CD14-positive monocyte (primary cell): ENCODE measurements around the gene BLVRB. TPM values are rescaled to one million over a fixed set of nuclear protein-coding genes. Genes with fewer than 3 reads are reported as not detected.

Experiments used
- DNase-seq, 3 donors: peaks; one replicate each; pipeline ENCODE4 v3.0.0-alpha.2; 2011 to 2022
- H2AFZ ChIP-seq: 2 replicates; pipeline ENCODE4 v1.6.0; 2012; ENCODE audit warnings: mild to moderate bottlenecking, low read depth, low read length, inconsistent platforms; ENCODE audit not compliant: insufficient read depth, poor library complexity, severe bottlenecking
- H3K27ac ChIP-seq, 2 donors: 1 replicate in 1 of 2; 2 replicates in 1 of 2; pipeline ENCODE4 v1.5.1; 2012 to 2013; ENCODE audit warnings: low read length in 2 of 2, control low read depth in 1 of 2, inconsistent platforms in 1 of 2, low read depth in 1 of 2, mild to moderate bottlenecking in 1 of 2
- H3K27me3 ChIP-seq, 2 donors: one replicate each; pipeline versions ENCODE4 v1.6.0 to v1.6.1; 2011 to 2013; ENCODE audit warnings: low read length in 2 of 2; ENCODE audit not compliant: control insufficient read depth in 2 of 2, insufficient read depth in 2 of 2
- H3K36me3 ChIP-seq, 2 donors: replicated peaks in 1 of 2; 1 replicate in 1 of 2; 2 replicates in 1 of 2; pipeline versions ENCODE4 v1.5.1 to v1.6.1; 2012 to 2013; ENCODE audit warnings: low read length in 2 of 2, control low read depth in 1 of 2, inconsistent platforms in 1 of 2, mild to moderate bottlenecking in 1 of 2; ENCODE audit not compliant: insufficient read depth in 2 of 2, control insufficient read depth in 1 of 2
- H3K4me1 ChIP-seq, 2 donors: 1 replicate in 1 of 2; 2 replicates in 1 of 2; pipeline versions ENCODE4 v1.5.1 to v1.6.1; 2012 to 2013; ENCODE audit warnings: low read length in 2 of 2, control low read depth in 1 of 2, inconsistent platforms in 1 of 2, mild to moderate bottlenecking in 1 of 2, moderate library complexity in 1 of 2; ENCODE audit not compliant: insufficient read depth in 2 of 2, control insufficient read depth in 1 of 2
- H3K4me2 ChIP-seq: replicated peaks from 2 replicates; pipeline ENCODE3; 2012; ENCODE audit warnings: low read length, moderate library complexity, mild to moderate bottlenecking; ENCODE audit not compliant: poor library complexity, severe bottlenecking; ENCODE audit errors: extremely low read depth
- H3K4me3 ChIP-seq, 3 experiments: fragments of 200-600 bp in 1 of 3; sonication (generic) in 1 of 3; replicated peaks in 1 of 3; 1 replicate in 2 of 3; 2 replicates in 1 of 3; pipeline ENCODE4 v1.5.1; 2011 to 2013; ENCODE audit warnings: low read length in 3 of 3, mild to moderate bottlenecking in 3 of 3, control low read depth in 2 of 3, low read depth in 2 of 3, inconsistent platforms in 1 of 3, moderate library complexity in 1 of 3
- H3K79me2 ChIP-seq: 2 replicates; pipeline ENCODE4 v1.6.0; 2012; ENCODE audit warnings: mild to moderate bottlenecking, control low read depth, inconsistent platforms, low read length, moderate library complexity; ENCODE audit not compliant: insufficient read depth
- H3K9ac ChIP-seq: 2 replicates; pipeline ENCODE4 v1.6.0; 2017; ENCODE audit warnings: low read length, mild to moderate bottlenecking; ENCODE audit not compliant: insufficient read depth, poor library complexity, severe bottlenecking
- H3K9me3 ChIP-seq, 2 donors: replicated peaks in 1 of 2; 1 replicate in 1 of 2; 2 replicates in 1 of 2; pipeline versions ENCODE4 v1.5.1 to v1.6.1; 2012 to 2013; ENCODE audit warnings: low read length in 2 of 2, control low read depth in 1 of 2; ENCODE audit not compliant: control insufficient read depth in 1 of 2, insufficient read depth in 1 of 2
- H4K20me1 ChIP-seq: 2 replicates; pipeline ENCODE4 v1.6.0; 2012; ENCODE audit warnings: mild to moderate bottlenecking, low read length, control low read depth, moderate library complexity; ENCODE audit not compliant: insufficient read depth
- H3K27ac Mint-ChIP-seq, 7 donors: one replicate each; pipeline ENCODE4 v1.8.0; 2020; ENCODE audit warnings: mild to moderate bottlenecking in 7 of 7, mixed read lengths in 7 of 7, moderate library complexity in 6 of 7, inconsistent platforms in 2 of 7
- H3K27me3 Mint-ChIP-seq, 3 donors: one replicate each; pipeline ENCODE4 v1.8.0; 2021 to 2022; ENCODE audit warnings: low read depth in 3 of 3, mild to moderate bottlenecking in 3 of 3, mixed read lengths in 3 of 3, moderate library complexity in 3 of 3, inconsistent platforms in 1 of 3
- H3K36me3 Mint-ChIP-seq, 2 donors: one replicate each; pipeline ENCODE4 v1.8.0; 2020; ENCODE audit warnings: mixed read lengths in 2 of 2, inconsistent platforms in 1 of 2, mild to moderate bottlenecking in 1 of 2
- H3K4me1 Mint-ChIP-seq: one replicate; pipeline ENCODE4 v1.8.0; 2020; ENCODE audit warnings: mild to moderate bottlenecking, mixed read lengths
- H3K4me3 Mint-ChIP-seq, 2 donors: one replicate each; pipeline ENCODE4 v1.8.0; 2020; ENCODE audit warnings: mild to moderate bottlenecking in 2 of 2, mixed read lengths in 2 of 2, moderate library complexity in 1 of 2
- H3K9me3 Mint-ChIP-seq, 7 donors: one replicate each; pipeline ENCODE4 v1.8.0; 2020 to 2022; ENCODE audit warnings: mixed read lengths in 7 of 7, mild to moderate bottlenecking in 6 of 7, moderate library complexity in 6 of 7, inconsistent platforms in 2 of 7
- WGBS: methylation state at CpG from one replicate; pipeline ENCODE4 v1.1.5; 2013; ENCODE audit warnings: missing lambda C conversion rate; ENCODE audit not compliant: insufficient coverage; 5-methylcytosine and 5-hydroxymethylcytosine counted together
- intact Hi-C, 2 donors: fragments of 100-400 bp; cut with micrococcal nuclease; formaldehyde crosslinking; loops; one replicate each; pipeline versions ENCODE4 v1.15.0 to v1.15.1; 2023
- polyA plus RNA-seq, 3 donors: library from polyadenylated mRNA; depleted of rRNA in 1 of 3; unstranded in 2 of 3; stranded (reverse) in 1 of 3; fragments of 300-500 nt in 2 of 3; fragments of >200 nt in 1 of 3; fragmentation: Illumina TruSeq in 2 of 3; gene quantifications; 1 replicate in 2 of 3; 2 replicates in 1 of 3; pipeline ENCODE4 v1.2.3, GENCODE V29; 2012 to 2021
- TF ChIP-seq, protein P1 (sequence below): fragments of 200-600 bp; IDR thresholded peaks from one replicate; pipeline ENCODE4 v1.8.0; 2022; ENCODE audit warnings: antibody characterized with exemption, mild to moderate bottlenecking

The BLVRB gene
- polyA plus RNA-seq, 3 donors: 299 to 625 (median 601) TPM

DNA sequence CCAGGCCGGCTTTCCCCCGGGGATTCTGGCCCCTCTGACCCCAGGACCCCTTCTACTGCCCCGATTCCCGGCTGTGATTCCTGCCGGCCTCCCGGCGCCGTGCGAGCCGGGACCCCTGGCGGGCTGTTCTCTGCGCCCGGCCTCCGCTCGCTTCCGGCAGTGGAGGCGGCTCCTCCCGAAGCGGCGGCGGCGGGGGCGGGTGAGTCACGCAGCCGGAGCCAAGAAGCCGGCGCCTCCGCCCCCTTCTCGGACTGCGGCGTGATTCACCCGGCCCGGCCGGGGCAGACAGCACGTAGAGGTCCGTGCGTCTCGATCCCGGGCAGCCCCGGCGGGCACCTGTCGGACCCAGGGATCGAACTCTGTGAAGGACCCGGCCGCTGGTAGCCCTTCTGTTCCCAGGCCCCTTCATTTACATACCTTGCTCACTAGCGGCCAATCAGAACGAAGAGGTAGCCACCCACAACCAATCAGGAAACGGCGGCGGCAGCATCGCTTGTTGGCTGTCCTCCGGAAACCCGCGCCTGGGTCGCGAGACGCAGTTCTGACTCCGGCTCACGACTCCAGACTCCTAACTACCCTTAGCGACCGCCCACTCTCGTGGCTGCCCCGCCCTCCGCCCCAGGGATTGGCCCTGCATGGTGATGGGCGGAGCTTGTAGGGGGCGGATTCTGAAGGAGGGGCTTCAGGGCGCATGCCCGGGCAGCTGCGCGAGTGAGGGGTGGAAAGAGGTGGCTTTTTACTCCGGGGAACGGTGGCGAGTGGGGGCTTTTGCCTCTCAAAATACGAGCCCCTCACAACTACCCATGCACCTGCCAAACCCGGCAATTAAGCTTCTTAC lies 39.9 kb downstream of the BLVRB start, which contains the start of gene SERTAD1:
Gene SERTAD1 (minus strand): TSS at position 543 of the 838 bp plus-strand sequence. CDS start 2,446 bp downstream, outside the sequence.
- Histone ChIP-seq H3K9me3 (no peaks in the 10 kb centered on the region), H3K9ac (peak within 1 kb of the TSS; percentile 91), H3K27me3 (no peaks in the 10 kb centered on the region), H4K20me1 (peaks cover 22% of the 10 kb centered on the region), H3K4me2 (peak within 1 kb of the TSS; percentile 83), H3K4me3 (peak within 1 kb of the TSS; percentile 93 to 97 (median 94)), H3K27ac (peak within 1 kb of the TSS; percentile 97 to 99), H3K36me3 (peaks cover 12 to 13% of the 10 kb centered on the region in 2 donors), H2AFZ (peak within 1 kb of the TSS; percentile 84), H3K79me2 (peaks cover 37% of the 10 kb centered on the region), H3K4me1 (peaks cover 19 to 28% of the 10 kb centered on the region in 2 donors)
- TF ChIP-seq, protein P1, sequence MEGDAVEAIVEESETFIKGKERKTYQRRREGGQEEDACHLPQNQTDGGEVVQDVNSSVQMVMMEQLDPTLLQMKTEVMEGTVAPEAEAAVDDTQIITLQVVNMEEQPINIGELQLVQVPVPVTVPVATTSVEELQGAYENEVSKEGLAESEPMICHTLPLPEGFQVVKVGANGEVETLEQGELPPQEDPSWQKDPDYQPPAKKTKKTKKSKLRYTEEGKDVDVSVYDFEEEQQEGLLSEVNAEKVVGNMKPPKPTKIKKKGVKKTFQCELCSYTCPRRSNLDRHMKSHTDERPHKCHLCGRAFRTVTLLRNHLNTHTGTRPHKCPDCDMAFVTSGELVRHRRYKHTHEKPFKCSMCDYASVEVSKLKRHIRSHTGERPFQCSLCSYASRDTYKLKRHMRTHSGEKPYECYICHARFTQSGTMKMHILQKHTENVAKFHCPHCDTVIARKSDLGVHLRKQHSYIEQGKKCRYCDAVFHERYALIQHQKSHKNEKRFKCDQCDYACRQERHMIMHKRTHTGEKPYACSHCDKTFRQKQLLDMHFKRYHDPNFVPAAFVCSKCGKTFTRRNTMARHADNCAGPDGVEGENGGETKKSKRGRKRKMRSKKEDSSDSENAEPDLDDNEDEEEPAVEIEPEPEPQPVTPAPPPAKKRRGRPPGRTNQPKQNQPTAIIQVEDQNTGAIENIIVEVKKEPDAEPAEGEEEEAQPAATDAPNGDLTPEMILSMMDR: peak; percentile 77
- WGBS: 0% methylated on average over 63 of the region's 75 CpGs
- DNase-seq: peak; percentile 99
- Mint-ChIP-seq H3K36me3 (peaks cover 14 to 15% of the 10 kb centered on the region in 2 donors), H3K27me3 (peaks cover 0 to 3% (median 0%) of the 10 kb centered on the region in 3 donors), H3K4me1 (peaks cover 21% of the 10 kb centered on the region), H3K4me3 (peak within 1 kb of the TSS; percentile 99), H3K9me3 (no peaks in the 10 kb centered on the region), H3K27ac (peak within 1 kb of the TSS; percentile 94 to 100 (median 98))
- intact Hi-C loops: loop anchor here in 1 of 2 donors (1.0 to 10.0 kb wide), 2 partner anchors 18 to 121 kb away; no protein-coding TSS in a partner anchor

DNA sequence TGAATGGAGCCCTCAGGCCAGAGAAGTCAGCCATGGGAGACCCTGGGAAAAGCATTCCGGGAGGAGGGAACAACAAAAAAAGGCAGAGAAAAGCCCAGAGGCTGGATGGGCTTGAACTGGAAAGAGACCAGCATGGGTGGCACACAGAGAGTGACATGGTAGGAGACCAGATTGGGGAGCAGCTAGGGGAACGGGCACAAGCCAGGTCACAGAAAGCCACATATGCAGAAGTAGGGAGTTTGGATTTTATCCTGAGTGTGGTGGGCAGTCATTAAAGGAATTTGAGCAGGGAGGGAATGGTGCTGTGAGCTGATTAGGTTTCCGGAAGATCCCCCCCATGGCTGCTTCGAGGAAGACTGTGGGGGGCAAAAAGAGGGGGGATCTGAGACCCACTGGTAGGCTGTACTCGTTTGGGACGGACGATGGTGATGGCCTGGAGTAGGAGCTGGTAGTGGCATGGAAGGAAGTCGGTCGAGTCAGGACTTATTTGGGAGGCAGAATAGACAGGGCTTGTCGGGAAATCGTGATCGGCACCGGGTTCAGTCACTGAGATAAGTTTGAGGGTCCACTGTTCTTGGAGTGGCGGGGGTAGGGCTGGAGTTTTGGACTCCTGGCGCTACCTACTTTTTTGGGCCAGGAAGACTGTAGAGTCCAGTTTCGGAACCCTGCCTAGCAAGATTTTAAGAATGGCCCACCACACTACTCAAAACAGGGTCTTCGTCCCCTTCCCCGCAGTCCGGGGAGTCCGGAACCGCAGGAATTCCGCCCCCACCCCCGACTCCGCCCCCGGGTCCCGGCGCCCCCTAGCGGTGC lies 40.7 kb downstream of the BLVRB start:
- TF ChIP-seq, protein P1: no peak
- Histone ChIP-seq H3K4me3 (peak overlapping the region; percentile 93 to 97 (median 94)), H3K27ac (peak overlapping the region; percentile 97 to 99), H3K9ac (peak overlapping the region; percentile 91), H3K4me2 (peak overlapping the region; percentile 83), H3K9me3 (no peaks in the 10 kb centered on the region), H4K20me1 (peaks cover 22% of the 10 kb centered on the region), H3K79me2 (peaks cover 37% of the 10 kb centered on the region), H3K27me3 (no peaks in the 10 kb centered on the region), H3K4me1 (peaks cover 19 to 31% of the 10 kb centered on the region in 2 donors), H3K36me3 (peaks cover 12 to 13% of the 10 kb centered on the region in 2 donors), H2AFZ (no peak overlapping the region)
- no peaks in the 10 kb centered on the region for H3K9me3 Mint-ChIP-seq
- H3K4me3 Mint-ChIP-seq: peak overlapping the region; percentile 99
- DNase-seq: peak in 1 of 3 donors; percentile 21
- H3K36me3 Mint-ChIP-seq: peaks cover 14 to 15% of the 10 kb centered on the region in 2 donors
- intact Hi-C loops: loop anchor here in 1 of 2 donors (10.0 kb wide), 1 partner anchor 120 kb away; no protein-coding TSS in a partner anchor
- peaks cover 24% of the 10 kb centered on the region for H3K4me1 Mint-ChIP-seq
- peaks cover 0 to 6% (median 0%) of the 10 kb centered on the region in 3 donors for H3K27me3 Mint-ChIP-seq
- WGBS: 2% methylated on average over 13 of the region's 28 CpGs
- peak overlapping the region; percentile 94 to 100 (median 98) for H3K27ac Mint-ChIP-seq
